HepG2 (cell line): Measurements from ENCODE around the gene EHBP1. TPM values are rescaled to one million over a fixed set of nuclear protein-coding genes. Genes with fewer than 3 reads are reported as not detected.

Experiments
- AKAP8 ChIP-seq: sonication (generic); formaldehyde crosslinking; IDR thresholded peaks from 2 replicates; pipeline ENCODE4 v1.5.1; 2020; ENCODE audit warnings: mild to moderate bottlenecking, missing genetic modification reagents
- BORCS8-MEF2B ChIP-seq: sonication (generic); formaldehyde crosslinking; IDR thresholded peaks from 2 replicates; pipeline ENCODE4 v1.8.0; 2022; ENCODE audit warnings: mild to moderate bottlenecking, missing genetic modification reagents
- BRD4 ChIP-seq: sonication (generic); formaldehyde crosslinking; IDR thresholded peaks from 2 replicates; pipeline ENCODE4 v1.4.0; 2020; ENCODE audit warnings: missing genetic modification reagents
- CBX1 ChIP-seq: IDR thresholded peaks from one replicate; pipeline ENCODE4 v1.6.1; 2016; ENCODE audit warnings: antibody characterized with exemption, low read depth
- ETV5 ChIP-seq: IDR thresholded peaks from 2 replicates; pipeline ENCODE4 v1.6.1; 2018; ENCODE audit warnings: missing biosample characterization, missing genetic modification reagents, inconsistent platforms, borderline replicate concordance
- FOSL2 ChIP-seq: sonication (generic); formaldehyde crosslinking; IDR thresholded peaks from 2 replicates; pipeline ENCODE4 v1.4.0; 2020; ENCODE audit warnings: missing genetic modification reagents
- HES4 ChIP-seq: sonication (generic); formaldehyde crosslinking; IDR thresholded peaks from 2 replicates; pipeline ENCODE4 v1.9.0; 2021; ENCODE audit warnings: mild to moderate bottlenecking, missing genetic modification reagents, borderline replicate concordance
- HNF4G ChIP-seq, 2 experiments: sonication (generic) in 1 of 2; formaldehyde crosslinking in 1 of 2; IDR thresholded peaks; 2 replicates each; pipeline versions ENCODE4 v1.4.0 to v1.6.1; 2011 to 2020; ENCODE audit warnings: borderline replicate concordance in 2 of 2, low read depth in 2 of 2, mild to moderate bottlenecking in 2 of 2, low read length in 1 of 2, missing genetic modification reagents in 1 of 2, moderate library complexity in 1 of 2
- IKZF1 ChIP-seq: fragments of 450-650 bp; IDR thresholded peaks from 2 replicates; pipeline ENCODE4 v1.7.1; 2016
- MEIS2 ChIP-seq: sonication (generic); formaldehyde crosslinking; IDR thresholded peaks from 2 replicates; pipeline ENCODE4 v1.9.0; 2021; ENCODE audit warnings: mild to moderate bottlenecking, missing genetic modification reagents
- MXD3 ChIP-seq: IDR thresholded peaks from 2 replicates; pipeline ENCODE4 v1.6.1; 2016; ENCODE audit warnings: mild to moderate bottlenecking, missing biosample characterization, missing genetic modification reagents
- NCOA2 ChIP-seq: sonication (generic); formaldehyde crosslinking; IDR thresholded peaks from 2 replicates; pipeline ENCODE4 v1.8.0; 2022; ENCODE audit warnings: inconsistent platforms
- NR3C1 ChIP-seq: sonication (generic); formaldehyde crosslinking; IDR thresholded peaks from 2 replicates; pipeline ENCODE4 v1.4.0; 2020; ENCODE audit warnings: missing genetic modification reagents
- SOX13 ChIP-seq, 3 experiments: fragments of 450-650 bp in 1 of 3; sonication (generic) in 1 of 3; formaldehyde crosslinking in 1 of 3; IDR thresholded peaks in 2 of 3; conservative IDR thresholded peaks in 1 of 3; 2 replicates each; pipeline versions ENCODE4 v1.5.0 to v1.6.1; 2016 to 2020; ENCODE audit warnings: antibody characterized with exemption in 1 of 3, mild to moderate bottlenecking in 1 of 3, missing compliant biosample characterization in 1 of 3, missing genetic modification reagents in 1 of 3, moderate library complexity in 1 of 3
- SOX5 ChIP-seq: IDR thresholded peaks from 2 replicates; pipeline ENCODE4 v1.6.1; 2016; ENCODE audit warnings: borderline replicate concordance
- TCF7L2 ChIP-seq: IDR thresholded peaks from 2 replicates; pipeline ENCODE4 v1.6.1; 2011; ENCODE audit warnings: mild to moderate bottlenecking, low read depth, low read length, moderate library complexity
- TOE1 ChIP-seq: sonication (generic); formaldehyde crosslinking; IDR thresholded peaks from 2 replicates; pipeline ENCODE4 v1.4.0; 2020; ENCODE audit warnings: mild to moderate bottlenecking, missing genetic modification reagents
- ZBTB3 ChIP-seq: sonication (generic); formaldehyde crosslinking; IDR thresholded peaks from 2 replicates; pipeline ENCODE4 v1.4.0; 2020; ENCODE audit warnings: low read depth, mild to moderate bottlenecking, moderate library complexity, missing genetic modification reagents, borderline replicate concordance
- ZFAT ChIP-seq: sonication (generic); formaldehyde crosslinking; conservative IDR thresholded peaks from 2 replicates; pipeline ENCODE4 v1.8.1; 2023; ENCODE audit warnings: missing genetic modification reagents, inconsistent platforms
- ZMYM3 ChIP-seq: sonication (generic); formaldehyde crosslinking; IDR thresholded peaks from 2 replicates; pipeline ENCODE4 v1.5.1; 2020; ENCODE audit warnings: mild to moderate bottlenecking, missing genetic modification reagents
- ZNF232 ChIP-seq: sonication (generic); formaldehyde crosslinking; IDR thresholded peaks from 2 replicates; pipeline ENCODE4 v1.4.0; 2020; ENCODE audit warnings: missing genetic modification reagents, borderline replicate concordance
- ZNF343 ChIP-seq: sonication (generic); formaldehyde crosslinking; IDR thresholded peaks from 2 replicates; pipeline ENCODE4 v1.4.0; 2020; ENCODE audit warnings: mild to moderate bottlenecking, missing genetic modification reagents
- ZNF550 ChIP-seq: sonication (generic); formaldehyde crosslinking; IDR thresholded peaks from 2 replicates; pipeline ENCODE4 v1.4.0; 2020; ENCODE audit warnings: mild to moderate bottlenecking, missing genetic modification reagents, borderline replicate concordance
- polyA plus RNA-seq, 8 experiments: library from polyadenylated mRNA; depleted of rRNA in 3 of 8; stranded (reverse) in 7 of 8; unstranded in 1 of 8; fragments of >200 nt; fragmentation: Illumina TruSeq in 4 of 8; extraction: Trizol in 4 of 8; gene quantifications; 2 replicates each; pipeline versions ENCODE4 v1.2.1 to v1.2.3, GENCODE V29; 2011 to 2016; ENCODE audit warnings: low read depth in 4 of 8, missing spikeins in 1 of 8, mixed read lengths in 1 of 8; ENCODE audit not compliant: insufficient read depth in 1 of 8
- total RNA-seq, 5 experiments: library from RNA; depleted of rRNA; stranded (reverse); fragments of >200 nt; fragmentation: Illumina TruSeq; extraction: Trizol; gene quantifications; 2 replicates each; pipeline ENCODE4 v1.2.3, GENCODE V29; 2016; ENCODE audit warnings: low read depth in 1 of 5
- TF ChIP-seq, protein P1 (sequence below): sonication (generic); formaldehyde crosslinking; conservative IDR thresholded peaks from 2 replicates; pipeline ENCODE4 v1.4.0; 2020; ENCODE audit warnings: mild to moderate bottlenecking, missing genetic modification reagents, moderate library complexity
- TF ChIP-seq, protein P2 (sequence below): sonication (generic); formaldehyde crosslinking; IDR thresholded peaks from 2 replicates; pipeline ENCODE4 v1.8.1; 2023; ENCODE audit warnings: mild to moderate bottlenecking, missing genetic modification reagents
- TF ChIP-seq, protein P3 (sequence below): sonication (generic); formaldehyde crosslinking; IDR thresholded peaks from 2 replicates; pipeline ENCODE4 v1.5.0; 2020; ENCODE audit warnings: missing genetic modification reagents, mild to moderate bottlenecking, borderline replicate concordance

EHBP1 gene
- total and polyA plus RNA-seq, 2 of the 13 experiments (the other 11 are each of a cell fraction or from before 2014, with no cell fraction given): 93.5 to 146 TPM

- TF ChIP-seq, protein P1, sequence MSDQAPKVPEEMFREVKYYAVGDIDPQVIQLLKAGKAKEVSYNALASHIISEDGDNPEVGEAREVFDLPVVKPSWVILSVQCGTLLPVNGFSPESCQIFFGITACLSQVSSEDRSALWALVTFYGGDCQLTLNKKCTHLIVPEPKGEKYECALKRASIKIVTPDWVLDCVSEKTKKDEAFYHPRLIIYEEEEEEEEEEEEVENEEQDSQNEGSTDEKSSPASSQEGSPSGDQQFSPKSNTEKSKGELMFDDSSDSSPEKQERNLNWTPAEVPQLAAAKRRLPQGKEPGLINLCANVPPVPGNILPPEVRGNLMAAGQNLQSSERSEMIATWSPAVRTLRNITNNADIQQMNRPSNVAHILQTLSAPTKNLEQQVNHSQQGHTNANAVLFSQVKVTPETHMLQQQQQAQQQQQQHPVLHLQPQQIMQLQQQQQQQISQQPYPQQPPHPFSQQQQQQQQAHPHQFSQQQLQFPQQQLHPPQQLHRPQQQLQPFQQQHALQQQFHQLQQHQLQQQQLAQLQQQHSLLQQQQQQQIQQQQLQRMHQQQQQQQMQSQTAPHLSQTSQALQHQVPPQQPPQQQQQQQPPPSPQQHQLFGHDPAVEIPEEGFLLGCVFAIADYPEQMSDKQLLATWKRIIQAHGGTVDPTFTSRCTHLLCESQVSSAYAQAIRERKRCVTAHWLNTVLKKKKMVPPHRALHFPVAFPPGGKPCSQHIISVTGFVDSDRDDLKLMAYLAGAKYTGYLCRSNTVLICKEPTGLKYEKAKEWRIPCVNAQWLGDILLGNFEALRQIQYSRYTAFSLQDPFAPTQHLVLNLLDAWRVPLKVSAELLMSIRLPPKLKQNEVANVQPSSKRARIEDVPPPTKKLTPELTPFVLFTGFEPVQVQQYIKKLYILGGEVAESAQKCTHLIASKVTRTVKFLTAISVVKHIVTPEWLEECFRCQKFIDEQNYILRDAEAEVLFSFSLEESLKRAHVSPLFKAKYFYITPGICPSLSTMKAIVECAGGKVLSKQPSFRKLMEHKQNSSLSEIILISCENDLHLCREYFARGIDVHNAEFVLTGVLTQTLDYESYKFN (CRISPR knock-in tag): peak; percentile 51
- no peak for TF ChIP-seq ZFAT (CRISPR knock-in tag)
- TF ChIP-seq IKZF1: no peak
- no peak for TF ChIP-seq ETV5 (CRISPR knock-in tag)
- no peak for TF ChIP-seq ZNF232 (CRISPR knock-in tag)
- no peak for TF ChIP-seq SOX5 (CRISPR knock-in tag)
- peak; percentile 43; the same call in 1 of the 2 replicates for TF ChIP-seq NCOA2 (CRISPR knock-in tag)
- TF ChIP-seq TOE1 (CRISPR knock-in tag): no peak
- peak; percentile 61; the same call in 1 of the 2 replicates for TF ChIP-seq HNF4G (IDR thresholded peaks at IDR 0.05; ENCODE audit: borderline replicate concordance, low read depth, low read length)
- no peak for TF ChIP-seq HNF4G (CRISPR knock-in tag; IDR thresholded peaks at IDR 0.05; ENCODE audit: borderline replicate concordance, low read depth)
- TF ChIP-seq CBX1: no peak
- TF ChIP-seq ZNF550 (CRISPR knock-in tag): no peak
- TF ChIP-seq HES4 (CRISPR knock-in tag): no peak
- no peak for TF ChIP-seq NR3C1 (CRISPR knock-in tag)
- no peak for TF ChIP-seq ZBTB3 (CRISPR knock-in tag)
- no peak for TF ChIP-seq ZNF343 (CRISPR knock-in tag)
- TF ChIP-seq TCF7L2: no peak
- TF ChIP-seq, protein P2, sequence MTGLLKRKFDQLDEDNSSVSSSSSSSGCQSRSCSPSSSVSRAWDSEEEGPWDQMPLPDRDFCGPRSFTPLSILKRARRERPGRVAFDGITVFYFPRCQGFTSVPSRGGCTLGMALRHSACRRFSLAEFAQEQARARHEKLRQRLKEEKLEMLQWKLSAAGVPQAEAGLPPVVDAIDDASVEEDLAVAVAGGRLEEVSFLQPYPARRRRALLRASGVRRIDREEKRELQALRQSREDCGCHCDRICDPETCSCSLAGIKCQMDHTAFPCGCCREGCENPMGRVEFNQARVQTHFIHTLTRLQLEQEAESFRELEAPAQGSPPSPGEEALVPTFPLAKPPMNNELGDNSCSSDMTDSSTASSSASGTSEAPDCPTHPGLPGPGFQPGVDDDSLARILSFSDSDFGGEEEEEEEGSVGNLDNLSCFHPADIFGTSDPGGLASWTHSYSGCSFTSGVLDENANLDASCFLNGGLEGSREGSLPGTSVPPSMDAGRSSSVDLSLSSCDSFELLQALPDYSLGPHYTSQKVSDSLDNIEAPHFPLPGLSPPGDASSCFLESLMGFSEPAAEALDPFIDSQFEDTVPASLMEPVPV: no peak
- TF ChIP-seq FOSL2 (CRISPR knock-in tag): no peak
- TF ChIP-seq MEIS2 (CRISPR knock-in tag): no peak
- no peak for TF ChIP-seq BORCS8-MEF2B (CRISPR knock-in tag)
- TF ChIP-seq MXD3 (CRISPR knock-in tag): no peak
- TF ChIP-seq, protein P3, sequence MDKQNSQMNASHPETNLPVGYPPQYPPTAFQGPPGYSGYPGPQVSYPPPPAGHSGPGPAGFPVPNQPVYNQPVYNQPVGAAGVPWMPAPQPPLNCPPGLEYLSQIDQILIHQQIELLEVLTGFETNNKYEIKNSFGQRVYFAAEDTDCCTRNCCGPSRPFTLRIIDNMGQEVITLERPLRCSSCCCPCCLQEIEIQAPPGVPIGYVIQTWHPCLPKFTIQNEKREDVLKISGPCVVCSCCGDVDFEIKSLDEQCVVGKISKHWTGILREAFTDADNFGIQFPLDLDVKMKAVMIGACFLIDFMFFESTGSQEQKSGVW: no peak
- TF ChIP-seq SOX13 (IDR thresholded peaks at IDR 0.05): no peak
- TF ChIP-seq SOX13 (CRISPR knock-in tag; conservative IDR thresholded peaks at IDR 0.05 in 1 of 2, IDR thresholded peaks at IDR 0.05 in 1 of 2): 0 out of 4 replicates have a peak, but pooled peaks of 1 of the 2 experiments have one; percentile 26
- TF ChIP-seq ZMYM3 (CRISPR knock-in tag): no peak
- TF ChIP-seq BRD4 (CRISPR knock-in tag): no peak
- TF ChIP-seq AKAP8 (CRISPR knock-in tag): no peak
Observed at GRCh38 chr2:62672601-62673000, 32.9 kb upstream of the EHBP1 start (continued).
